Stimulated activated CD4-positive, alpha-beta T cell treated with anti-CD3 and anti-CD28 coated beads, Interleukin-15, amount 100 ng/mL, for 1 hour (primary cell): Measurements from ENCODE around the gene DUOX2.
"Not testable (repeated sequence)": the region's sequence is repeated elsewhere in the genome, so short reads cannot be mapped to it uniquely, and the experiment has no call there.

Experiments used
- DNase-seq, 2 donors: peaks; one replicate each; pipeline ENCODE4 v3.0.0-alpha.2; 2020; ENCODE audit warnings: low read depth in 1 of 2, low spot score in 1 of 2

The DUOX2 gene

DNA sequence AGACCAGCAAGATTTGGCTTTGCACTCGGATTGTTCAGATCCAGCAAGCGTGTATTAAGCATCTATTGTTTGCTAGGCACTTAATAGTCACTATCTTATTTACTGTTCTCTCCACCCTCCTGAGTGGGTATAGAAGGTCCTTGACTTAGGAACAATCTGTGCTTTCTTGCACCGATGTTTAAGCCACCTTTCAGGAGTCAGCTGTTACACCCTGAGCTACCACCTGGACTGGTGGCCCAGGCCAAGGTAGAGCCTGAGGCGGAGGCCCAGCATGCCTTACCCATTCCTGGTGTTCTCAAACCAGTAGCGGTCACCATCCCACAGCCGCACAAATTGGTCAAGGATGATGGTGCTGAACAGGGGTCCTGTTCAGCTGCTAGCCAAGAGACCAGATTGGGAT, 25.8 kb upstream of the DUOX2 start:
- DNase-seq = no peak

DNA sequence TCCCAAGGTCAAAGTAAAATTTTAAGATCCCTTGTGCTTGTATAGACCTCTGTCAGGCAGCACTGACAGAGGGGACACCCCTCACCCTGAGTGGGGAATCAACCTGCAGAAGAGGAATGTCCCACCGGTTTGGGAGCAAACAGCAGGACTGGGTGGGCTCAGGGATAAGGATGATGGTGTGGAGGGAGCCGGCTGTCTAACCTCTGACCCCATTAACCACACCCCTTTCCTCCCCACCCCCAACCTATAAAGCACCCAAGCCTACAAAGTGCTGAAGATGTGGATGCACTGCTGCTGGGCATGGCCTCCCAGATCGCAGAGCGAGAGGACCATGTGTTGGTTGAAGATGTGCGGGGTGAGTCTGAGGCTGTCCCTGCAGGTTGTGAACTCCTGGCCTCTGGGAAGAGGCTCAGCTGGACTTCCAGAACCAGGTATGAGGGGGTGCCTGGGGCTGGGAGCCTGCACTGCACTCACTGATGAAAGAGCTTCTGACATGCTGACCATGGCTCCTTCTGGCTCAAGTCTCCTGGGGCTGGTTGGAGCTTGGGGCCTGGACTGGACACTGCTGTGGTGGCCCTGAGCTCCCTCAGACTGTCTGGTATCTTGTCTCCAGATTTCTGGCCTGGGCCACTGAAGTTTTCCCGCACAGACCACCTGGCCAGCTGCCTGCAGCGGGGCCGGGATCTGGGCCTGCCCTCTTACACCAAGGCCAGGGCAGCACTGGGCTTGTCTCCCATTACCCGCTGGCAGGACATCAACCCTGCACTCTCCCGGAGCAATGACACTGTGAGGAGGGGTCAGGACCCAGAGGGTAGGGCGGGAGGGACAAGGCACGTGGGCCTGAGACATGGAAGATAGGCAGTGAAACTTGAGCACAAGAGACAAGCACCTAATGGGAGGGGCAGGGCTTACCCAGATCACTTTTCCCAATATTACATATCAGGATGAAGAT, 25.1 kb upstream of the DUOX2 start:
- DNase-seq = no peak

DNA sequence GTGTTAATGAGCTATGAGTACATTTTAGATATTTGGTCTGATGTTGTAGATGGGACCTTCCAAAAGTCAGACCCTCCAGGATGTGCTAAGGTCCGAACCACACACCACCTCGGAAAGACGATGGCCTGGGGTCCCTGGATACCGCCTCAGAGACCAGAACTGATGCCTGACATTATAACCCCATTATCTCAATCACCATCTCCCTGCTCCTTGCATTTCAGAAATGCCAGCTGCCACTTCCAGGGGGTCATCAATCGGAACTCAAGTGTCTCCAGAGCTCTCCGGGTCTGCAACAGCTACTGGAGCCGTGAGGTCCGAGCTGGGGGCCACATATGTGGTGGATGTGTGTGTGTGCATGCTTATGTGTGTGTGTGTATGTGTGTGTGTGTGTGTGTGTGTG, 23.7 kb upstream of the DUOX2 start:
- DNase-seq = no peak

DNA sequence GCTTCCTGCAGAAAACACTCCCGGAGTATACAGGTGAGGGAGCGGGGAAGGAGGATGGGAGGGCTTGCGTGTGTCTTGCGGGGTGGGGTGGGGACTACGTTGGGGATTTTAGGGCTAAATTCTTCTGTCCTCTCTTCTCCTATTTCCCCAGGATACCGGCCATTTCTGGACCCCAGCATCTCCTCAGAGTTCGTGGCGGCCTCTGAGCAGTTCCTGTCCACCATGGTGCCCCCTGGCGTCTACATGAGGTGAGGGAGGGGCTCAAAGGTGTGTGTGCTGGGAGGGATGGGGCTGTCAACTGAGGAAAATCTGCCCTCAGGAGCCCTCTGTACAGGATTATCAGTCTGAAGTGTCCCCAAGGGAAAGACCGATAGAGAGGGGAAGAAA, 22.4 kb upstream of the DUOX2 start:
- no peak for DNase-seq

DNA sequence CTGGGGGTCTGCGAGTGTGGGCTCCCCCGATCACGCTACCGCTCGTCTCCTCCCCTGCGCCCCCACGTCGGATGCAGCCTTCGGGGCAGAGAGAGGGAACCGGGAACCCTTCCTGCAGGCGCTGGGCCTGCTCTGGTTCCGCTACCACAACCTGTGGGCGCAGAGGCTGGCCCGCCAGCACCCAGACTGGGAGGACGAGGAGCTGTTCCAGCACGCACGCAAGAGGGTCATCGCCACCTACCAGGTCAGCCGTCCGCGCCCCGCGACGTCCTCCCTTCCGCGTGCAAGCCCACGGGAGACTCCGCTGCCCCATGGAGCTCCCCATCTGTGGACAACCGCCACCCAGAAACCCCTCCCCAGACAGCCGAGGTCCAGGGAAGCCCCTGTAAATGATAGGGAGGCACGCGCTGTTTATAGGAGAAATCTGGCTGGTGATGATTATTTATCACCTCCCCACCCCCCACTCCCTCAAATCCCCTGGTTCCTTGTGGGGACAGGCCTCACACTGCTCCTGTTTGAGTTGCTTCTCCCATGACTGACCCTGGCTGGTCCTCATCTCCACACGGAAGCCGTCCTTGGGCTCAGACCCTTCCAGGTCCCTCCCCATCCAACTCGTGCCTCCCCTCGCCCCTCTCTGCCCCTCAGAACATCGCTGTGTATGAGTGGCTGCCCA, 21.9 kb upstream of the DUOX2 start:
- not testable (repeated sequence) for DNase-seq

DNA sequence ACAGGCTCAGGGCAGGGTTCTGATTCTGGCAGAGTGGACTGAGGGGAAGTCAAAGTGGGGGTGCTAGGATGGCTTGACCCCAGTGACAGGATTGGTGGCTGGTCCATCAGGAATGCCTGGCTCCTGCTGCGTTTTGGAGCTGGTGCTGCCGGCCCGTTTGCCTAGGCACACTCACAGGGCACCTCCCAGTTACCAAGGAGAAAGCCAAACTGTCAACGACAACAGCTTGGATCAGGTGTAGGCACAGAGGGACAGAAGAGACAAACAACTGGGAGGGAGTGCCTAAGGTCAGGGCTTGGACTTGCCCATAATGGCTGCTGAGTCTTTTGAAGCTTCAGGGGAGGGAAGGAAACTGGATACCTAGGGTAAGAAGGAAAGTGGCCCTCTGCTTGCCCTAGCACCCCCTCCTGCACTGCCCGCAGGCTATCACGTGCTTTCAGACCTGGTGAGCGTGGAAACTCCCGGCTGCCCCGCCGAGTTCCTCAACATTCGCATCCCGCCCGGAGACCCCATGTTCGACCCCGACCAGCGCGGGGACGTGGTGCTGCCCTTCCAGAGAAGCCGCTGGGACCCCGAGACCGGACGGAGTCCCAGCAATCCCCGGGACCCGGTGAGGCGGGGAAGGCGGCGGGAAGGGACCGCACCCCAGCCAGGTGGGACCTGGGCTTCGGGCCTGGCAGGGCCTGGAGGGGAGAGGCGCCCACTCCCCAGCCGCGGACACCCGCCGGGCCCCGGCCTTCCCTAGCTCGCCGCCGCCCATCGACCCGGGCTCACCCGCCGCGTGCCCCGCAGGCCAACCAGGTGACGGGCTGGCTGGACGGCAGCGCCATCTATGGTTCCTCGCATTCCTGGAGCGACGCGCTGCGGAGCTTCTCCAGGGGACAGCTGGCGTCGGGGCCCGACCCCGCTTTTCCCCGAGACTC, 21.0 kb upstream of the DUOX2 start:
- no peak for DNase-seq

DNA sequence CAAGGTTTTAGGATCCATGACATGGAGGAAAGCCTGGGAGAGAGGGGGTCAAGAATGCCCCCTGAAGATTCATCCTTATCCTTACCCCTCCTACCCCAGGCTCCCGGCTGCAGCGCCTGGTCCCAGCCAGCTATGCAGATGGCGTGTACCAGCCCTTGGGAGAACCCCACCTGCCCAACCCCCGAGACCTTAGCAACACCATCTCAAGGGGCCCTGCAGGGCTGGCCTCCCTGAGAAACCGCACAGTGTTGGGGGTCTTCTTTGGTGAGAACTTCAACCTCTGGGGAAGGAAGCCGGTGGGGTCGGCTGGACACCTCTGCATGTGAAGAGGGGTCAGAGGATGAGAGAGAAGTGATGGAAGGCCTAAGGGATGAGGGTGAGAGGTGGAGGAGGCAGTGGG, 20.1 kb upstream of the DUOX2 start:
- no peak for DNase-seq

DNA sequence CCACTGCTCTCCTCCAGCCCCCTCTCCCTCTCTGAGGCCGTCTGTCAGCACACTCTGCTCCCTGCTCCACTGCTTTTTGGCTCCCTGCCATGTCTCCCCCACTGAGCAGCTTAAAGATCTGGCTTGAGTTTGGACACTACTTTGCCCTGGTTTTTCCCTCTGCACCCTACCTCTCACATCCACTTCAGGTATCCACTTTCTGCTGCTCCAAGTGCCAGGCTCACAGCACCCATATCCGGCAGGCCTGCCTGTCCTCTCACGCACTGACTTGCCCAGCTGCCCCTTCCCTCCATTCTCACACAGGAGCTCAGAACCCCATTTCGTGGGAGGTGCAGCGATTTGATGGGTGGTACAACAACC, 19.6 kb upstream of the DUOX2 start:
- no peak for DNase-seq

DNA sequence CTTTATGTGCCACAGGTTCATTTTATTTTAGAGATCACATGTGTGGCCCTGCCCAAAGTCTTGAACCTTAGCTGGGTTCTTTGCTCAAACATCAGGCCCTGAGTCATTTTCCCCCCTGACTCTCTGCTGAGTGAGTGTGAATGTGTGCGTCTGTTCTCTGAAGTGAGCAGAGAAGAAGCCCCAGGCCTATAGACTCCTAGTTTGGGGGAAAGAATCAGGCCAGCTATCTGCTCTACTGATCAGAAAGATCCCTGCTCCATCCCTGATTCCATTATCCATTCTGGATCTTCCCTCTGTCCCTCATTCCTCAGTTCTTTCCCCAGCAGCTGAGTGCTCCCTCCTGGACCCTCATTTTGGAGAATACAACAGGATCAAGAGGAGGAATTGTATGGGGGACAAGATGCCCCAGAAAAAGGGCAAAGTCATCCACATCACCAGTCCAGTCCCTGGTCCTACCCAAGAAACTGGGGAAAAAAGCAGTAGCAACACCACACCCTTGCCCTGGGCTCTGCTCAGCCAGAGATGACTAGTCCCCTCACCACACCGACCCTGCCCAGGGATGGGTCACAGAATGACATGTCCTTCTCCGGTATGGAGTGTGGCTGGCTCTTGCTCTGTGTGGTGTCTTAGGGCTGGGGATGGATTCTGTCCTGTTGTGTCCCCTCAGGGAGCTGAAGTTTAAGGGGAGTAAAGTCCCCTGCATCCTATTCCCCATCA, 19.0 kb upstream of the DUOX2 start:
- no peak for DNase-seq

DNA sequence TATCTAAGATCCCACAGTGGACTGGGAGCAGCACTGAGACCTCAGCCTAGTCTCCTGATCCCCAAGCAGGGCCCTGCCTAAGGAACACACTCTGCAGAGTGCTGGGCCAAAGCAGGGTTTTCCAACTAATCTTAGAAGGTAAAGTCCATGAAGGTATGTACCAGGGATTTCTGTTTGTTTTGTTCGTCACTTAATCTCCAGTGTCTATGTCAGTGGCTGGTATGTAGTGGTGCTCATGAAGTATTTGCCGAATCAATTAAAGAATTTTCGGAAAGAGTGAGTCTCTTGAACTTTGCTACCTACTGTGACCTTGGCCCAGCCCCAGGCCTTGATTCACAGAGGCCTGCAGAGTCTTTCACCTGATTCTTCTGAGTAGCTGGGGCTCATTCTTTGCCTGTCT, 17.5 kb upstream of the DUOX2 start:
- no peak for DNase-seq

DNA sequence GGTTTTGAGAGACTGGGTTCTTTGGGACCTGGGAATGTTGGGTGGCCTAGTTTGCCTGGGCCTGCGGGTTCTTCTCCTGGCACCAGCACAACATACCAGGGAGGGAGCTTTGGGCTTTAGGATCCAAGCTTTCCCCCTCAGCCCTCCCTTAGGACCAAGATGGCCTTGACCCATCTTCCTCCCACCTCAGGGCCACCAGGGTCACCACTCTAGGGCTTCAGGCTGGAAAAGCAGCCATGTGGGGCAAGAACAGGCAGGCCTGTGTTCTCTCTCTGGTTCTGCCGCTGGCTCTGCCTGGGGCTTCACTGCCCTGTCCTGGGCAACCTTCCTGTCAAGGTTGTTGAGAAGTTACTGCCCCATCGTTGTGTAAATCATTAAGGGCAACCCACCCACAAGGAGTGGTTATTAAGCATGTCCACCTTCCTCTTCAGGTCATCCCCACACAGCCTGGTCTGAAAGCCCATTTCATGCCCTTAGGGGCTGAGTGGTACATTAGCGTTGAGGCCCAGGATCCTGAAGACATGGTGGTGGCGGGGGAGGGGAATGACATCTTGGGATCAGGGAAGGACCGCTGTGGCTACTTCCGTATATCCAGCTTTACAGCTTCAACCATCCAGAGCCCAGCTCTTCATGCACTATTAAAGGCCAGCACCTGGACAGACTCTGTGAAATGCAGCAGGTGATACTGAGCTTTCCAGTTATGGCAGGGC, 16.5 kb upstream of the DUOX2 start:
- no peak for DNase-seq

DNA sequence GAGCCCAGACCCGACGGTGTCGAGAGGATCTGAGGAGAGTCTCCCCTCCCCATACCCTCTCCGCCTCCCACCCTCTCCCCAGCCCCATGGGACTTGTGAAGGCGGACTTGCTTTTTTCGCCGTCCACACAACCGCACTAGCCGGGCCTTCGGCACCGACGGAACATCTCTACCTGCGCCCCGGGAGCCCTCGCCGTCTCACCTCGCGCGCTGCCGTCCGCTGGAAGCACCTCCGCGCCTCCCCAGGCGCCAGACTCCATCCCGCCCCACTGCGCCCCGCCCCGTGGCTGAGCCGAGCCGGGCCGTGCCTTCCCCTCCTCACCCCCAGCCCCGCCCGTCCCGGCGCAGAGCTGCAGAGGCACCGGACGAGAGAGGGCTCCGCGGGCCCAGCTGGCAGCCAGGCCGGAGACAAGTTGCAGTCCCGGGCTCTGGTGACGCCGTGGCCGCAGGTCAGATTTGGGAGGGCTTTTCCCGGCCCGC, 15.7 kb upstream of the DUOX2 start, which contains the start of the genes DUOX1 and DUOXA1:
TSS of gene DUOX1 (plus strand) at position 344 of the 479 bp plus-strand sequence. CDS start 1,973 bp downstream, outside the sequence.
TSS of gene DUOXA1 (minus strand) at position 229 of the 479 bp plus-strand sequence. CDS start 6,865 bp downstream, outside the sequence.
- DNase-seq = peak in 1 of 2 donors; percentile 27

DNA sequence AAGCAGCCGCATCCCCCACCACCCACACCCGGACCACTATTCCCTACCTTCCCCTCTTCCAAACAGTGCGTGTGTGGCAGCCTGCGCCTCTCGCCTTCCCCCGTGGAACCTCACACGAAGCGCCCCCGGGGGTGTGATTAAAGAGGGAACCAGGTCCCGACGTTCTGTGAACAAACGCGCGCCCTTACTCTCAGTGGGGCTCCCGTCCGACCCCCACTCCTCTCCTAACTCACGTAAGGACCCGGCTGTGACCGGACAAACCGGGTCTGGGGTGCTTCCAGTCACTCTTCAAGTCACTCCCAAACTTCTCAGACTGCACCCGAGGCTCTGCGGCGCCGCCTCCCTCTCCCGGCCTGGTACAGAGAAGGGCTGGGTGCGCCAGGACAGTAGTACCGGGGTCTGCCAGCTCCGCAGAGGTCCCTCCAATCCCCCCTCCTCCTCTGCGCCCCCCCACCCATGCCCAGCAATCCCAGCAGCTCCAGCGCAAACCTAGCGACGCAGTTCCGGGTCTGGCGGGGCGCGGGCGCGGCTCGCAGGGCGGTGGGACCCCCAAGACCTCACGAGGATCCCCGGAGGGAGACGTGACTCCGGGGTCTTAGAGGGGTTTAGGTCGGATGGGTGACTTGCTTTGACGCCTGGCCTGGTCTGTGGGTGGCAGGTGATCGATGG, 15.1 kb upstream of the DUOX2 start:
- no peak for DNase-seq

DNA sequence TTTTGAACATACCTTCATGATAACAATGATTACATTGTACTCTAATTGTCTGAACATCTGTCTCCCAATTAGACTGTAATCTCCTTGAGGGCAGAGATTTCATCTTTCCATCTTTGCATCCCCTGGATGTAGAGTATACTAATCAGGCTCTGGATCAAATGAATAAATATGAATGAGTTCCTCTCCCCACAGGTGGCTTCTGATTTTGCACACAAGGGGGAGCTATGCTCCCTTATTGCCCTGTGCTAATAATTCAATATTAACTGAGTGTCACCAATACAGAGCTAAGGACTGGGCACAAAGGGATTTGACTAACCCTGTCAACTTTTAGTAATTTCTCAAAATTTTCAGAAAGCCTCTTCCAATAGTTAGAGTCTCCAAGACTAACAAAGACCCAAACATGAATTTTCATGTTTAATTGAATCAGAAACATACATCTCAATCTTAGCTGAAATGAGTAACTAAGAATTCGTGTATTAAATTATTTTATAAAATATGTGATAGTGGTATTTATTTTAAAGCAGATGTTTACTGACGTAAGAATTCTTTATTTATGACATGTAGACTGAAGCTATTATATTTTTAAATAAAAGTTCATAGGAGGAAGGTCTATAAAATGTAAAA, 12.7 kb upstream of the DUOX2 start:
- DNase-seq = no peak

DNA sequence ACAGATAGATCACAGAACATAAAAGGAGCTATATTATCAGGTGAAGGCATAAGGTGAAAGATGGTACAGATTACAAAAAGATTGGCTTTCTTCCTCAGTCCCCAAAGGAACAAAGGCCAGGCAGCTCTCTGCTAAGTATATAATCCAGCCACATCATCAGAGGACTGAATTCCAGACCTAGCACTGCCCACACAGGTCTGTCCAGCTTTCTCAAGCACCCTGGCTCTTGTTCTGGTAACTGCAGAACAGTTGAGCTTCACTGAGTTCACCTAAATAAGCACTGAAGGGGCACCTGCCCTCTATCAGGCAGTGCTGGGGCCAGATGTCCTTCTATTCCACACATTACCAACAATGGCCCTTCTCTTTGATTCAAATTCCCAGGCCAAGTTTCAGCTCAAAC, 9.4 kb upstream of the DUOX2 start:
- DNase-seq = no peak

DNA sequence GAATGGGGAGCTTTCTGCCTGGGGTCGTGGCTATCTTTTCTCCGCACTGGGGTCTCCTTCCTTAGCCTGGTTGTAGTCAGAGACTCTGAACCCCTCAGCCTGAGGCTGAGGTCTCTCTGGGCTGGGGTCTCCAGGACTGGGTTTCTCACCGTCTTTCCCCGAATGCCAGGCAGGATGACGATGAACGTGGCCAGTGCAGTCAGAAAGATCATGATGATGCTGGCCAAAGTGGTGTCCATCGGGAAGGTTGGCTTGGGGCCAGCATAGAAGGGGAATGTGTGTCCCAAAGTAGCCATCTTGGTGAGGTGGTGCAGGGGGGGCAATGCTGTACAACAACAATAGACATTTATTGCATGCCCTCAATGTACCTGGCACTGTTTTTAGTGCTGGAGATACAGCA, 8.7 kb upstream of the DUOX2 start:
- DNase-seq = no peak

DNA sequence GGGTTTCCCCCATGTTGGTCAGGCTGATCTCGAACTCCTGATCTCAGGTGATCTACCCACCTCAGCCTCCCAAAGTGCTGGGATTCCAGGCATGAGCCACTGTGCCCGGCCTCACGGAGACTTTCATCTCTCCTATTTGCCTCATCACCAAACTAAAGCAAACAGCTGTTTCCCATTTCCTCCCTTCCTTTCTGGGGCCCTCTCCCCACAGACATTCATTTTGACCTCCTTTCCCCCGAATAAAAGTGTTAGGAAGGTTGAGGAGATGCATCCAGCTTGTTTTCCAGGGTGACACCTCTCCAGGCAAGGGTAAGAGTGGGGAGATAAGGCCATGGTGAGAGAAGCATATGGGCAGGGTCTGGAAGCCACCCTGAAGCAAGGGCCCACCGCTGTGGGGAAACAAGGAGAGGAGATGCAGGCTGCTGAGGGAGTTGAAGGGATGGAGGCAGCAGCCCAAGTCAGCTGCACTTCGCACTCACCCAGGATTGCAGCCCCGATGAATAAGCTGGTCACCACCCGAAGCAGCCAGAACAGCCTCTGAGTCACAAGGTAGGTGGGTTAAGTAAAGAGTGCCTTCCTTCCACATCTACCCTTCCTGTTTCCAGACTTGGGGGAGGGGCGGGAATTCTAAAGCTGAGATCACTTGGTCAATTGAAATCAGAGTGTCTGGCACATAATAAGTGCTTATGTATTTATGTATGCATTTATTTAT, 7.9 kb upstream of the DUOX2 start:
- DNase-seq = no peak

DNA sequence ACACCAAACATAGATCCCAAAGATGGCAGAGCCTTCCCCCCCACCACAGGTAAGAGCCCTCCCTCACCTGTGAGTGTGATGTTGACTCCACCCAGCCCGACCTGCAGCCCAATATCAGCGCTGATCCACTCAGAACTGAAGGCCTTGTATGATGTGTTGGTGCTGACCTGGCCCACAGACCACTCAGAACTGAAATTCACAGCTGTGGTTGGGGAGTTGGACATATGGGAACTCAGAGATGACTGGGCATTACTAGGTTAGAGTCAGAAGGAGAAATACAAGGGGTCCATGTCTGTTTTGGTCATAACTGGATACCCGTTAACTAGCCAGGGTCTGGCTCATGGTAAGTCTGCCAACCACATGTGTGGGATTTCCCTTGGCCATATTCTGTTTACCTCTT, 7.0 kb upstream of the DUOX2 start:
- DNase-seq = no peak
